ENCODE data around the gene CMA1.
"Not testable (repeated sequence)": the region's sequence is repeated elsewhere in the genome, so short reads cannot be mapped to it uniquely, and the experiment has no call there.

Gene CMA1

GRCh38 chr14:24475261-24475660, 32.8 kb downstream of the CMA1 start:
- DNase-seq, result no peak
- in situ Hi-C loops (cut with HindIII; ENCODE audit: low pct_ligation_motif_present, low pct_unique_long_range_greater_than_20kb, low sequenced_read_pairs), result no loop called here

- in situ Hi-C loops (cut with HindIII; ENCODE audit: low pct_ligation_motif_present, low pct_unique_long_range_greater_than_20kb, low sequenced_read_pairs), result no loop called here
- no peak for DNase-seq
Measured at GRCh38 chr14:24473211-24473610, 34.9 kb downstream of the CMA1 start.

GRCh38 chr14:24470450-24470849, 37.6 kb downstream of the CMA1 start:
- in situ Hi-C loops (cut with HindIII; ENCODE audit: low pct_ligation_motif_present, low pct_unique_long_range_greater_than_20kb, low sequenced_read_pairs); DNase-seq: not testable (repeated sequence)

- no peak for DNase-seq
- in situ Hi-C loops (cut with HindIII; ENCODE audit: low pct_ligation_motif_present, low pct_unique_long_range_greater_than_20kb, low sequenced_read_pairs), result no loop called here
Measured at GRCh38 chr14:24465805-24466204, 42.3 kb downstream of the CMA1 start.

GRCh38 chr14:24465368-24465767, 42.7 kb downstream of the CMA1 start:
- in situ Hi-C loops (cut with HindIII; ENCODE audit: low pct_ligation_motif_present, low pct_unique_long_range_greater_than_20kb, low sequenced_read_pairs), result no loop called here
- no peak for DNase-seq

GRCh38 chr14:24463884-24464785, 43.9 kb downstream of the CMA1 start:
- in situ Hi-C loops (cut with HindIII; ENCODE audit: low pct_ligation_motif_present, low pct_unique_long_range_greater_than_20kb, low sequenced_read_pairs), result no loop called here
- no peak for DNase-seq

GRCh38 chr14:24463017-24463883, 44.8 kb downstream of the CMA1 start:
- DNase-seq, result no peak
- in situ Hi-C loops (cut with HindIII; ENCODE audit: low pct_ligation_motif_present, low pct_unique_long_range_greater_than_20kb, low sequenced_read_pairs), result no loop called here

- DNase-seq, result no peak
- in situ Hi-C loops (cut with HindIII; ENCODE audit: low pct_ligation_motif_present, low pct_unique_long_range_greater_than_20kb, low sequenced_read_pairs), result no loop called here
Measured at GRCh38 chr14:24461336-24461735, 46.7 kb downstream of the CMA1 start.

- DNase-seq, result no peak
Measured at GRCh38 chr14:24459331-24459730, 48.7 kb downstream of the CMA1 start.

GRCh38 chr14:24458736-24459135, 49.3 kb downstream of the CMA1 start:
- in situ Hi-C loops (cut with HindIII; ENCODE audit: low pct_ligation_motif_present, low pct_unique_long_range_greater_than_20kb, low sequenced_read_pairs), result no loop called here
- DNase-seq, result no peak

More at GRCh38 chr14:24459331-24459730, 48.7 kb downstream of the CMA1 start:
- in situ Hi-C loops (cut with HindIII; ENCODE audit: low pct_ligation_motif_present, low pct_unique_long_range_greater_than_20kb, low sequenced_read_pairs), result no loop called here

GRCh38 chr14:24456980-24457379, 51.1 kb downstream of the CMA1 start:
- no peak for DNase-seq
- in situ Hi-C loops (cut with HindIII; ENCODE audit: low pct_ligation_motif_present, low pct_unique_long_range_greater_than_20kb, low sequenced_read_pairs), result no loop called here

Data from ACHN (cell line).